ENCODE data around the gene MLH3.
"Not testable (repeated sequence)": the region's sequence is repeated elsewhere in the genome, so short reads cannot be mapped to it uniquely, and the experiment has no call there.

MLH3 gene

GRCh38 chr14:75040507-75040906, 10.8 kb downstream of the MLH3 start:
- DNase-seq (ENCODE audit: extremely low read depth in 1 of 2, low read depth in 1 of 2) = no peak

GRCh38 chr14:75032939-75033338, 18.3 kb downstream of the MLH3 start:
- no peak for DNase-seq (ENCODE audit: extremely low read depth in 1 of 2, low read depth in 1 of 2)

- DNase-seq (ENCODE audit: extremely low read depth in 1 of 2, low read depth in 1 of 2) = no peak
Measured at GRCh38 chr14:75030147-75030546, 21.1 kb downstream of the MLH3 start.

- no peak for DNase-seq (ENCODE audit: extremely low read depth in 1 of 2, low read depth in 1 of 2)
Measured at GRCh38 chr14:75025876-75026275, 25.4 kb downstream of the MLH3 start.

- DNase-seq (ENCODE audit: extremely low read depth in 1 of 2, low read depth in 1 of 2) = no peak
Measured at GRCh38 chr14:75025082-75025481, 26.2 kb downstream of the MLH3 start.

- no peak for DNase-seq (ENCODE audit: extremely low read depth in 1 of 2, low read depth in 1 of 2)
Measured at GRCh38 chr14:75023108-75023507, 28.2 kb downstream of the MLH3 start.

GRCh38 chr14:75022655-75023054, 28.6 kb downstream of the MLH3 start:
- no peak for DNase-seq (ENCODE audit: extremely low read depth in 1 of 2, low read depth in 1 of 2)

- no peak for DNase-seq (ENCODE audit: extremely low read depth in 1 of 2, low read depth in 1 of 2)
Measured at GRCh38 chr14:75018694-75019093, 32.6 kb downstream of the MLH3 start.

GRCh38 chr14:75016815-75017214, 34.5 kb downstream of the MLH3 start:
- no peak for DNase-seq (ENCODE audit: extremely low read depth in 1 of 2, low read depth in 1 of 2)

- no peak for DNase-seq (ENCODE audit: extremely low read depth in 1 of 2, low read depth in 1 of 2)
Measured at GRCh38 chr14:75015496-75015895, 35.8 kb downstream of the MLH3 start.

- no peak for DNase-seq (ENCODE audit: extremely low read depth in 1 of 2, low read depth in 1 of 2)
Measured at GRCh38 chr14:75013290-75013689, 38.0 kb downstream of the MLH3 start.

GRCh38 chr14:75011356-75011994, 39.8 kb downstream of the MLH3 start:
- DNase-seq (ENCODE audit: extremely low read depth in 1 of 2, low read depth in 1 of 2) = no peak

GRCh38 chr14:75010472-75011093, 40.7 kb downstream of the MLH3 start:
- no peak for DNase-seq (ENCODE audit: extremely low read depth in 1 of 2, low read depth in 1 of 2)

- no peak for DNase-seq (ENCODE audit: extremely low read depth in 1 of 2, low read depth in 1 of 2)
Measured at GRCh38 chr14:75009176-75009575, 42.1 kb downstream of the MLH3 start.

- DNase-seq (ENCODE audit: extremely low read depth in 1 of 2, low read depth in 1 of 2) = no peak
Measured at GRCh38 chr14:75005357-75005756, 45.9 kb downstream of the MLH3 start.

- no peak for DNase-seq (ENCODE audit: extremely low read depth in 1 of 2, low read depth in 1 of 2)
Measured at GRCh38 chr14:75003250-75004027, 47.8 kb downstream of the MLH3 start.

- peak; percentile 96 to 97 for DNase-seq (ENCODE audit: extremely low read depth in 1 of 2, low read depth in 1 of 2)
Measured at GRCh38 chr14:75002392-75003249, 48.6 kb downstream of the MLH3 start, which contains the start of gene EIF2B2. EIF2B2 (plus strand) TSS chr14:75002921; CDS start chr14:75002991, 70 bp downstream.

- no peak for DNase-seq (ENCODE audit: extremely low read depth in 1 of 2, low read depth in 1 of 2)
Measured at GRCh38 chr14:75001899-75002298, 49.4 kb downstream of the MLH3 start.

GRCh38 chr14:75001261-75001660, 50.0 kb downstream of the MLH3 start:
- no peak for DNase-seq (ENCODE audit: extremely low read depth in 1 of 2, low read depth in 1 of 2)

- not testable (repeated sequence) for DNase-seq (ENCODE audit: extremely low read depth in 1 of 2, low read depth in 1 of 2)
Measured at GRCh38 chr14:74995781-74996180, 55.5 kb downstream of the MLH3 start.

- not testable (repeated sequence) for DNase-seq (ENCODE audit: extremely low read depth in 1 of 2, low read depth in 1 of 2)
Measured at GRCh38 chr14:74994182-74994581, 57.1 kb downstream of the MLH3 start.
